Brain pericyte (primary cell): ENCODE data around the gene KRTAP5-1.
"Not testable (repeated sequence)": the region's sequence is repeated elsewhere in the genome, so short reads cannot be mapped to it uniquely, and the experiment has no call there.

Experiments used
- DNase-seq: peaks from one replicate; pipeline ENCODE4 v3.0.0-alpha.2; 2012; ENCODE audit warnings: low read depth, low spot score

KRTAP5-1 gene

GRCh38 chr11:1601663-1602062, 16.6 kb upstream of the KRTAP5-1 start:
- not testable (repeated sequence) for DNase-seq

DNA sequence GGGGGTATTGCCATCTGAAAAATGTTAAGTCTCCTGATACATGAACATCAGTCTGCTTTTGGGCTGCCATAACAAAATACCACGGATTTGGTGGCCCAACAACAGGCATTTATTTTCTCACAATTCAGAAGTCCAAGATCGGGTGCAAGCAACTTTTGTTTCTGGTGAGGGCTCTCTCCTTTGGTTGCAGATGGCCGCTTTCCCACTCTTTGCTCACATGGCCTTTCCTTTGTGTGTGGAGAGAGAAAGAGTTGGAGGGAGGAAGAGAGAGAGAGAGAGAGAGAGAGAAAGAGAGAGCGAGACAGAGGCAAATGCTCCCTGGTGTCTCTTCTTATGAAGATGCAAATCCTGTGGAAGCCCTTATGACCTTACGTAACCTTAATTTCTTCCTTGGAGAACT, 15.5 kb upstream of the KRTAP5-1 start:
- no peak for DNase-seq

GRCh38 chr11:1598816-1599215, 13.7 kb upstream of the KRTAP5-1 start:
- DNase-seq = no peak

DNA sequence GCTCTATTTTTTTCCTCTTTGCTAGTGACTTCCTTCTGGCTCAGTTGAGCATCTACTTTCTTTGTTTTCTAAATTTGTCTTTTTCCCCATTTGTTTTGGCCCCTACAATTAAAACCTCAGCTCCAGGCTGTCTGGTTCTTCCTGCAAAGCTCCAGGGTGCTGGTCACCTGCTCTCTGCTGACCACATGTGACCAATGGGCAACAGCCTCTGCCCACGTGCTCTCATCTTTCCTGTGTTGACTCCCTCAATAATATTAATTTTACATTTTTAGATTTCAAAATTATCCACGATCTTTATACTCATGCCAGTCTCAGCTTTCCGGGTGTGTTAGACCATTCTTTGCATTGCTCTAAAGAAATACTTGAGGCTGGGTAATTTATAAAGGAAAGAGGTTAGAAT, 13.3 kb upstream of the KRTAP5-1 start:
- not testable (repeated sequence) for DNase-seq

- no peak for DNase-seq
These were observed 12.9 kb upstream of the KRTAP5-1 start, which contains the start of gene KRTAP5-2 for GRCh38 chr11:1597994-1598380. Gene KRTAP5-2 (minus strand): TSS chr11:1598294. CDS start chr11:1598250, 44 bp downstream.

DNA sequence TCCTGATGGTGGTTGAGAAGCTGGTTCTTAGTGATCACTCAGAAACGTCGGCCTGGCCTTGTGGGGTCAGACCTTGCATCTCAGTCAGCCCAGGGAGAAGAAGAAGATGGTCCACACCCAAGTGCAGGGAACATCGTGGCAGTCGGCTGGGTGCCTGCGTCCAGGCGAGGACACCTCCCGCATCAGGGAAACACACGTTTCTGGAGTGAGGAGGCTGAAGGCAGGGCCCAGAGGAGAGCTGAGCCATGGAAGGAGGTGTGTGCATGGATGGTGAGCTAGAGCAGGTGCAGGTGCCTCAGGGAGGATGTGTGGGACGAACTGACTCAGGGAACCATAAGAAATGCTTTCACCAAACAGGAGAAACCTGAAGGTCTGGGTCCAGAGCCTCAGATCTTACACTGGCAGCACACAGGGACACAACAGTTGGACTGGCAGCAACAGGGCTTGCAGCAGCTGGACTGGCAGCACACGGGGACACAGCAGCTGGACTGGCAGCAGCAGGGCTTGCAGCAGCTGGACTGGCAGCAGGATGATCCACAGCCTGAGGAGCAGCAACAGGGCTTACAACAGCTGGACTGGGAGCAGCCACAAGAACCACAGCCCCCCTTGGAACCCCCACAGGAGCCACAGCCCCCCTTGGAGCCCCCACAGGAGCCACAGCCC, 12.4 kb upstream of the KRTAP5-1 start:
- no peak for DNase-seq

DNA sequence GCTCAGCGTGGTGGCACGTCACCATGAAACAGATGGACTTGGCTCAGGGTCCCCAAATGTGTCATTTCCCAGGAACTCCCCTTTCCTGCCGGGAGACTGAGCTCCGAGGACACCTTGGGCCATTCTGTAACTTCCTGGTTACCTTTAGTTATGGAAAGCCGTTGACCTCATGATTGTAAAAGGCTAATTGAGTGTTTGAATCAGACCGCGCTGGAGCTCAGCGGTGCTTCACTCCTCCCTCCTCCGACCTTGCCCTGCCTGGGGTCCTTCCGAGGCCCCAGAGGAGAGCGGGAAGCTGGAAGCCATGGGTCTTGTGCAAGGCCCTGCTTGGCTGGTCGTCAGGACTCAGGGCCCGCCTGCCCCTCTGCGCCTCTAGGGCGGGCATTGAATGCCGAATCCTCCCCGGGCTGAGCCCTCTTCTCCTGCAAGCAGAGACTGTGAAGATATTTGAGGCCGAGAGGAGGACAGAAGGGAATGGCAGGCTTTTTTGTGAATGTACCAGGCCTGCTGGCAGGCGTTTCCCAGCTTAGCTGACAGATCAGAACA, 11.6 kb upstream of the KRTAP5-1 start:
- not testable (repeated sequence) for DNase-seq

DNA sequence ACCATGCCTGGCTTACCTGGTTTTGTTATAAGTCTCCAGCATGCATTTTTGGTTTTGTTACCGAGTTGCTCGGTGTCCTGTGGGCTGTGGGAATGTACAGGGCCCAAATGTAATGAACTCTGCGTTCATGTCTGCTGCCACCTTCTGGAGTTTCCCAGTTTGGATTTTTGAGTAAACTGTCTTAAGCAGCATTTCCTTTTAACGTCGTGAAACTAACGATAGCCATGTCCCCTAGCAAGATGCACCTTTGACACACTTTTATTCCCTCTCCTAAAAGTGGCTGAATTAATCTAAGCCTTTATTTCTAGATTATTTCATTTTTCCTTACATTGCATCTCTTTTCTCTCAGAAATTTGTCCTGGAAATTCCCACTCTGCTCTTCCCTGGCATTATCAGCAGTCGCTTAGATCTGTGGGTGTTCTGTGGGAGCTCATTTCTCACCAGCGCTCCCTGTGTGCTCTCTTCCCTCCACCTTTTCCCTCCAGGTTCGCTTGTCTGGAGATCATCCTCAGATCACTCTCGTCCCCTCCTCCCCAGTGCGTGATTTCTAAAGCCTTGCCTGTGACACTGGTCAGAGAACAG, 11.0 kb upstream of the KRTAP5-1 start:
- not testable (repeated sequence) for DNase-seq

GRCh38 chr11:1592628-1593027, 7.5 kb upstream of the KRTAP5-1 start:
- DNase-seq = no peak

GRCh38 chr11:1589996-1590395, 4.9 kb upstream of the KRTAP5-1 start:
- no peak for DNase-seq

DNA sequence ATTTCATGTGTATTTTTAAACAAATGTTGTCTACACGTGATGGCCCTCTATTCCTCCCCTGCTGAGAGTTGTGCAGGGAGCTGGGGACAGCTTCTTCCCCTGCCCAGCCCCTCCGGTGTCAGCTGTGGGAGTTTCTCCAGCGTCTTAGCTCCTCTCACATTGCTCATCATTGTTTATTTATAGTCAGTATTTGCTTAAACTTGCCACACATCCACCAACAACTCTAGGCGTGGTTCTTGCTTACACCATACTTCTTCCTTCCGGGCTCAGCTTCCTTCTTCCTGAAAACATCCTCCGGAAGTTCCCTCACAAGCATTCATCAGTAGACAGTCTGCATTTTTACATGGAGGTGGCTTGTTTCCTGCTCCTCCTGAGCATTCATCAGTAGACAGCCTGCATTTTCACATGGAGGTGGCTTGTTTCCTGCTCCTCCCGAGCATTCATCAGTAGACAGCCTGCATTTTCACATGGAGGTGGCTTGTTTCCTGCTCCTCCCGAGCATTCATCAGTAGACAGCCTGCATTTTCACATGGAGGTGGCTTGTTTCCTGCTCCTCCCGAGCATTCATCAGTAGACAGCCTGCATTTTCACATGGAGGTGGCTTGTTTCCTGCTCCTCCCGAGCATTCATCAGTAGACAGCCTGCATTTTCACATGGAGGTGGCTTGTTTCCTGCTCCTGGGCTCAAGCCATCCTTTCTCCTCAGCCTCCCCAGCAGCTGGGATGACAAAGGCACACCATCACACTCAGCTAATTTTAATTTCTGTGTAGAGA, 4.3 kb upstream of the KRTAP5-1 start:
- DNase-seq = not testable (repeated sequence)

- DNase-seq = no peak
These were observed 1.6 kb upstream of the KRTAP5-1 start for GRCh38 chr11:1586699-1587098.

DNA sequence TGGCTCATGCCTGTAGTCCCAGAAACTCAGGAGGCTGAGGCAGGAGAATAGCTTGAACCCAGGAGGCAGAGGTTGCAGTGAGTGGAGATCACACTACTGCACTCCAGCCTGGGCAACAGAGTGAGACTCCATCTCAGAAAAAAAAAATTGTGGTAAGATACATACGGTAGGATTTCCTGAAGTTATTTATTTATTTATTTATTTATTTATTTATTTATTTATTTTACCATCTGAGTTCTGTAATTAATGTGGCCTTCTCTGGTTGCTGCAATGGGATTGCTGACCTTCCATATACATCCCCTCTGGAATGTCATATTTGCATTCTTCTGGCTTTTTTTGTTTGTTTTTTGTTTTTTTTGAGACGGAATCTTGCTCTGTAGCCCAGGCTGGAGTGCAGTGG, 2.2 kb downstream of the KRTAP5-1 start:
- DNase-seq = not testable (repeated sequence)

DNA sequence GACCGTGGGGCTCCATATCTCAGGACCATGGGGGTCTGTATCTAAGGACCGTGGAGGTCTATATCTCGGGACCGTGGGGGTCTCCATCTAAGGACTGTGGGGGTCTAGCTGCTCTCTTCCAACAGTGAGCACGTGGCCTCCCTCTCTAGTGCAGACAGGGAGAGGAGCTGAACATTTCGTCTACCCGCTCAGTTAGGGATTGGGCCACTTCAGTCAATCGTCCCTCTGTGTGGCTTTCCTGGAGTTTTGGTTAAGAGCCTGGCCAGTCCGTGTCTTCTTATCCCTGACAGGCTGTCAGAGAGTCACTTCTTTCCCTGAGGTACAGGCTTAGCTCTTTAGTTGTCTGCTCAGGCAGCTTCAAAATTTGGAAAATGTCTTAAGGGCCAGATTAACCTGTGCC, 3.1 kb downstream of the KRTAP5-1 start:
- no peak for DNase-seq

DNA sequence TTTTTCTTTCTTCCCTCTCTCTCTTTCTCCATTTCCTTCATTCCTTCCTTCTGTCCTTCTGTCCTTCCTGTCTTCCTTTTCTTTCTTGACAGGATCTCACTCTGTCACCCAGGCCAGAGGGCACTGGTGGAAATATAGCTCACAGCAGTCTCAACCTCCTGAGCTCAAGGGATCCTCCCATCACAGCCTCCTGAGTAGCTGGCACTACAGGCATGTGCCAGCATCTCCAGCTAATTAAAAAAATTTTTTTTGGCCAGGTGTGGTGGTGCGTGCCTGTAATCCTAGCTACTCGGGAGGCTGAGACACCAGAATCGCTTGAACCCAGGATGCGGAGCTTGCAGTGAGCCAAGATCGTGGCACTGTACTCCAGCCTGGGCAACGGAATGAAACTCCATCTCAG, 8.3 kb downstream of the KRTAP5-1 start:
- no peak for DNase-seq

GRCh38 chr11:1575756-1576155, 9.3 kb downstream of the KRTAP5-1 start:
- not testable (repeated sequence) for DNase-seq

DNA sequence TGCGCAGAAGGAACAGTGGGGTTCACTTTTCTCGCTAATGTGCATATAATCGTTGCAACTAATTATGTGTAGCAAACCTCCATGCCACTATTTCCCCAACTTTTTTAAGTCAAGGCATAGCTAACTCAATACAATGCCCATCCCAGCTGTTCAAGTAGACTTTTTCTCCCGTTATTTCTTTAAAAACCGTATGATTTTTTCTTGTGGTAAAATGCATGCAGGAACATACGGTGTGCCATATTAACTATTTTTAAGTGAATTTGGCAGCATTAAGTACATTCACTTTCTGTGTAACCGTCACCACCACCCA, 10.2 kb downstream of the KRTAP5-1 start:
- no peak for DNase-seq

- DNase-seq = no peak
These were observed 10.7 kb downstream of the KRTAP5-1 start for GRCh38 chr11:1574238-1574932.

DNA sequence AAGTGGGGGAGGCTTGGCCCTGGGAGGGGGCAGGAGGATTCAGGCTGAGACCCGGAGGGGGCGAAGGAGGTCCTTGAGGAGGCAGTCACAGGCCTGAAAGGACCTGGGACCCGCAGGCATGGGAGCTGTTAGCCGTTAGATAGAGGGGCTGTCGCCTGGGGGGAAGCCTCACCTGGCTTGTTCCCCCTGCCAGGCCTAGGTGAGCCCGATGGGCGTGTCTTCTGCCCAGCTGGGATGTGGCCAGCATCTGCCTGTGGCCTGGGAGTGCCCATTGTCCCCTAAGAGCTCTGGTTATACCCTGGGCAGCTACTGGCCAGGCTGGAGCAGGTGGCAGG, 11.2 kb downstream of the KRTAP5-1 start:
- no peak for DNase-seq

DNA sequence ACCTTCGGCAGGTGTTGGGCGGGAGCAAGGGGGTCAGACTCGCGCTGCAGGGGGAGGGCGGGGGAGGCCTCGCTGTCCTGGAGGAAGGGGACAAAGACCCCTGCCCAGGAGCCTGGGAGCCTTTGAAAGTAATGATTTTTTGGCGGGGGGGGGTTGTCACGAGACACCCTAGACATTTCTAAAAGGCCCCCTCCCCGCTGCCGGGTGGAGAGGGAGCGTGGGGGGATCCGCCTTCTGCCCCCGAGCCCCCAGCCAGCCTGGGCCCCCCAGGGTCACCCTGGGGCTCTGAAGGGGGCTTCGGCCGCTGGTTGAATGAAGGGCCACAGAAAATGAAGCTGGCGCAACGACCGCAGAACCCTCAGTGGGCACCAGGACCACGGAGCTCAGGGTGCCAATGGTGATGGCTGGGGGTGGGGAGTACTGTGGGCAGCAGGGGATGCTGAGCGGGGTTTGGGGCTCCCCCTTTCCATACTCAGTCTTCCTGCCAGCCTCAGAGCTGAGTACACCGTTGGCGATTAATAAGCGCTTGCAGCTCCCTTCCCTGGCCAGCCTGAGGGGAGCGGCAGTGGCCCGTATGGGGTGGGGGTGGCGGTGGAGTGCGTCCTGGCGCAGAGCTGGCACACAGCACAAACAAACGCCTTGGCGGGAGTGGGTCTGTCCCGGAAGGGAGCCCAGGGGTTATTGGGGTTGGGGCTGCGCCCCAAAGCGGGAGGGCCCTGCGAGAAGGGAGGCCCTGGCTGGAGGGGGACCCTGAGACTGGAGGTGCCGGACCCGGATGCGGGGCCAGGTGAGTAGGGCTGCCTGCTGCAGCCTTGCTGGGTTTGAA, 11.8 kb downstream of the KRTAP5-1 start:
- DNase-seq = no peak
